GM12801 (cell line): ENCODE measurements around the gene MAP3K9.

Source experiments
- TF ChIP-seq, protein P1 (sequence below): IDR thresholded peaks from one replicate; pipeline ENCODE4 v1.5.1; 2011; ENCODE audit warnings: control low read depth; ENCODE audit not compliant: insufficient read length; ENCODE audit errors: extremely low read depth

Gene MAP3K9

GRCh38 chr14:70711451-70711850, 97.9 kb downstream of the MAP3K9 start:
- TF ChIP-seq, protein P1, sequence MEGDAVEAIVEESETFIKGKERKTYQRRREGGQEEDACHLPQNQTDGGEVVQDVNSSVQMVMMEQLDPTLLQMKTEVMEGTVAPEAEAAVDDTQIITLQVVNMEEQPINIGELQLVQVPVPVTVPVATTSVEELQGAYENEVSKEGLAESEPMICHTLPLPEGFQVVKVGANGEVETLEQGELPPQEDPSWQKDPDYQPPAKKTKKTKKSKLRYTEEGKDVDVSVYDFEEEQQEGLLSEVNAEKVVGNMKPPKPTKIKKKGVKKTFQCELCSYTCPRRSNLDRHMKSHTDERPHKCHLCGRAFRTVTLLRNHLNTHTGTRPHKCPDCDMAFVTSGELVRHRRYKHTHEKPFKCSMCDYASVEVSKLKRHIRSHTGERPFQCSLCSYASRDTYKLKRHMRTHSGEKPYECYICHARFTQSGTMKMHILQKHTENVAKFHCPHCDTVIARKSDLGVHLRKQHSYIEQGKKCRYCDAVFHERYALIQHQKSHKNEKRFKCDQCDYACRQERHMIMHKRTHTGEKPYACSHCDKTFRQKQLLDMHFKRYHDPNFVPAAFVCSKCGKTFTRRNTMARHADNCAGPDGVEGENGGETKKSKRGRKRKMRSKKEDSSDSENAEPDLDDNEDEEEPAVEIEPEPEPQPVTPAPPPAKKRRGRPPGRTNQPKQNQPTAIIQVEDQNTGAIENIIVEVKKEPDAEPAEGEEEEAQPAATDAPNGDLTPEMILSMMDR: no peak

DNA sequence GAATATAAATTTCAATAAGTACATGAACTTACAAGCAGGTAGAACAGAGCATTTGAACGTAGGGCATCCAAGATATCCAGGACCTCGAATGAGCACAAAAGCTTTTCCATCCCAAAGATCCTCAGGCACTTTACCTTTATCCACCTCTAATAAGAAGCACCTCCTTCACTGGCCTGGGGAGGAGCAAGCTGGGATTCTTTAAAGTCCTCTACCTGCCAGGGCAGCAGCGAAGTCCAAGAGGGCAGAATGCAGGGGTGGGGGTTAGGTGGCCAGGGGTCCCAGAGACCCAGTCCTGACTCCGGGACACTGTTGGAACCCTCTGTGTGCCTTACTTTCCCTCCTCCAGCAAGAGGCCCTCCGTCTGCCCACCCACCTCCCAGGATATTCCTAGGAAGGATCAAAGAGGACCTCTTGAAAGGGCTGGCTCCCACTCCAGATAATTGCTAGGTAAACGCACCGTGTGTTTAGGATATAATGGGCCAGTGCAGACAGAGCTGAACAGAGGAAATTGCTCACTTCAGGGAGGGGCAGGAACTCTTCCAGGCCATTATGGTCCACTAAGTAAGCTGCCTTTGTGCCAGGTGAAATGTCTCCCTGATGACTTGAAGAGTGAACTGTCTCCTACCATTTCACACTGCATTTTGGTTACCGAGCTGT, 99.5 kb downstream of the MAP3K9 start:
- TF ChIP-seq, protein P1: no peak

GRCh38 chr14:70708717-70709570, 100.4 kb downstream of the MAP3K9 start:
- TF ChIP-seq, protein P1: no peak

- TF ChIP-seq, protein P1: no peak
These were observed 101.9 kb downstream of the MAP3K9 start for GRCh38 chr14:70707138-70708038.

DNA sequence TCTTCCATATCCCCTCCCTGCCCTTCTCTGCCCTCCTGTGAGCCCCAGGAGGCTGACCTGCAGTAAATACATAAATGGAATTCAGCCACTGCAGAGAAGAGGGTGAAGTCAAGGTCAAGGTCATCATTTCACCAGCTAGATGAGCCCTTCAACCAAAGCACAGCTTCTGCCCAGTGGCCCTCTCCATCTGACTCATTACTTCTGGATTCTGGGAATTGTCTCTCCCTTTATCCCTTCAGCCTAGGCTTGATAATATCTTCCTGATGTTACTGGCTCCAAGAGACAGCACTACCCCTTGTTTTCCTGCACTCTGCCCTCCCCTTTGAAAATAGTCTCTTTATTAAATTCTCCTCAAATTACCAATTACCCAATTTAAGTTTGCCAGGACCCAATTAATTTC, 103.1 kb downstream of the MAP3K9 start:
- TF ChIP-seq, protein P1: no peak

- TF ChIP-seq, protein P1: no peak
These were observed 104.4 kb downstream of the MAP3K9 start for GRCh38 chr14:70704960-70705359.

- TF ChIP-seq, protein P1: no peak
These were observed 107.2 kb downstream of the MAP3K9 start for GRCh38 chr14:70702161-70702560.
